Neural cell (in vitro differentiated cells): ENCODE data around the gene CYB5B. TPM values are rescaled to one million over a fixed set of nuclear protein-coding genes. Genes with fewer than 3 reads are reported as not detected.

Source experiments
- H2AFZ ChIP-seq: fragments of 200-600, 300-800 bp; sonication (generic), shearing (Covaris generic); 2 replicates; pipeline ENCODE4 v1.6.0; 2014; ENCODE audit warnings: low read depth, mild to moderate bottlenecking, antibody characterized with exemption, low read length, moderate library complexity
- H3F3A ChIP-seq: fragments of 200-600 bp; shearing (Covaris generic); 2 replicates; pipeline ENCODE4 v1.6.1; 2016; ENCODE audit warnings: mild to moderate bottlenecking, moderate library complexity, mixed read lengths, antibody characterized with exemption, low read length; ENCODE audit not compliant: insufficient read depth, poor library complexity, severe bottlenecking
- H3K27ac ChIP-seq: fragments of 200-600, 300-800 bp; sonication (generic), shearing (Covaris generic); 2 replicates; pipeline ENCODE4 v1.5.1; 2014; ENCODE audit warnings: mild to moderate bottlenecking, low read length, moderate library complexity
- H3K27me3 ChIP-seq: fragments of 300-800, 200-600 bp; sonication (generic), shearing (Covaris generic); 2 replicates; pipeline ENCODE4 v1.6.0; 2014; ENCODE audit warnings: mild to moderate bottlenecking, low read depth, low read length, moderate library complexity; ENCODE audit not compliant: insufficient read depth
- H3K36me3 ChIP-seq: fragments of 300-800, 200-600 bp; sonication (generic), shearing (Covaris generic); 2 replicates; pipeline ENCODE4 v1.5.1; 2014; ENCODE audit warnings: mild to moderate bottlenecking, antibody characterized with exemption, low read length, moderate library complexity; ENCODE audit not compliant: insufficient read depth
- H3K4me2 ChIP-seq: fragments of 300-800, 200-600 bp; sonication (generic), shearing (Covaris generic); 2 replicates; pipeline ENCODE4 v1.6.0; 2014; ENCODE audit warnings: mild to moderate bottlenecking, low read length
- H3K4me3 ChIP-seq: fragments of 300-800, 200-600 bp; sonication (generic), shearing (Covaris generic); 2 replicates; pipeline ENCODE4 v1.5.1; 2014; ENCODE audit warnings: mild to moderate bottlenecking, low read length, moderate library complexity
- H3K79me2 ChIP-seq: fragments of 200-600 bp; shearing (Covaris generic); replicated peaks from 2 replicates; pipeline ENCODE4 v1.6.0; 2014; ENCODE audit warnings: mild to moderate bottlenecking, low read length, moderate library complexity; ENCODE audit not compliant: insufficient read depth
- H3K9ac ChIP-seq: fragments of 300-800, 200-600 bp; sonication (generic), shearing (Covaris generic); 2 replicates; pipeline ENCODE4 v1.6.1; 2016; ENCODE audit warnings: mild to moderate bottlenecking, low read length, mixed read lengths
- H3K9me2 ChIP-seq: fragments of 200-600 bp; shearing (Covaris generic); 2 replicates; pipeline ENCODE4 v1.6.1; 2016; ENCODE audit warnings: mild to moderate bottlenecking, low read length, mixed read lengths; ENCODE audit not compliant: insufficient read depth
- H3K9me3 ChIP-seq: fragments of 200-600, 300-800 bp; sonication (generic), shearing (Covaris generic); 2 replicates; pipeline ENCODE4 v1.6.1; 2016; ENCODE audit warnings: mild to moderate bottlenecking, mixed run types, low read length, moderate library complexity, mixed read lengths
- H4K20me1 ChIP-seq: fragments of 200-600 bp; shearing (Covaris generic); 2 replicates; pipeline ENCODE4 v1.6.1; 2016; ENCODE audit warnings: mild to moderate bottlenecking, mixed run types; ENCODE audit not compliant: insufficient read depth
- EP300 ChIP-seq: fragments of 450-650 bp; conservative IDR thresholded peaks from 2 replicates; pipeline ENCODE4 v1.6.1; 2014; ENCODE audit warnings: antibody characterized with exemption, mild to moderate bottlenecking, moderate library complexity; ENCODE audit not compliant: poor library complexity, severe bottlenecking
- EZH2 ChIP-seq: fragments of 200-600, 300-800 bp; shearing (Covaris generic), sonication (generic); IDR thresholded peaks from 2 replicates; pipeline ENCODE4 v1.6.1; 2014; ENCODE audit warnings: antibody characterized with exemption, low read length, borderline replicate concordance, mild to moderate bottlenecking; ENCODE audit not compliant: insufficient read depth, poor library complexity, severe bottlenecking
- MXI1 ChIP-seq: fragments of 450-650 bp; conservative IDR thresholded peaks from 2 replicates; pipeline ENCODE4 v1.6.1; 2014; ENCODE audit warnings: antibody characterized with exemption, mild to moderate bottlenecking; ENCODE audit not compliant: poor library complexity, severe bottlenecking
- POLR2AphosphoS5 ChIP-seq: IDR thresholded peaks from 2 replicates; pipeline ENCODE4 v1.6.1; 2012
- RAD21 ChIP-seq: fragments of 450-650 bp; conservative IDR thresholded peaks from 2 replicates; pipeline ENCODE4 v1.6.1; 2014; ENCODE audit warnings: antibody characterized with exemption, mild to moderate bottlenecking, moderate library complexity
- REST ChIP-seq: IDR thresholded peaks from 2 replicates; pipeline ENCODE4 v1.6.1; 2012; ENCODE audit warnings: borderline replicate concordance
- SMC3 ChIP-seq: fragments of 450-650 bp; conservative IDR thresholded peaks from 2 replicates; pipeline ENCODE4 v1.6.1; 2014; ENCODE audit warnings: antibody characterized with exemption, mild to moderate bottlenecking, moderate library complexity; ENCODE audit not compliant: poor library complexity
- TAF1 ChIP-seq: IDR thresholded peaks from 2 replicates; pipeline ENCODE4 v1.6.1; 2012; ENCODE audit warnings: low read depth
- polyA plus RNA-seq: library from polyadenylated mRNA; depleted of rRNA; stranded (reverse); fragments of >200 nt; gene quantifications from 2 replicates; pipeline ENCODE4 v1.2.3, GENCODE V29; 2014
- TF ChIP-seq, protein P1 (sequence below): fragments of 450-650 bp; IDR thresholded peaks from 2 replicates; pipeline ENCODE4 v1.5.1; 2014; ENCODE audit warnings: antibody characterized with exemption, mild to moderate bottlenecking, moderate library complexity; ENCODE audit not compliant: poor library complexity, severe bottlenecking

CYB5B gene
- polyA plus RNA-seq, 1 donor from 2014 or later, result 70.4 TPM

GRCh38 chr16:69509125-69509524, 84.7 kb downstream of the CYB5B start:
- no peak overlapping the region for H3K9ac ChIP-seq
- H3K27ac ChIP-seq, result no peak overlapping the region
- no peaks in the 10 kb centered on the region for H3K9me2 ChIP-seq
- H3K79me2 ChIP-seq, result no peaks in the 10 kb centered on the region
- H3F3A ChIP-seq, result no peaks in the 10 kb centered on the region
- H3K9me3 ChIP-seq, result no peaks in the 10 kb centered on the region
- H3K4me3 ChIP-seq, result no peak overlapping the region
- H2AFZ ChIP-seq, result no peak overlapping the region
- H3K27me3 ChIP-seq, result no peaks in the 10 kb centered on the region
- no peak overlapping the region for H3K4me2 ChIP-seq
- TF ChIP-seq, protein P1, sequence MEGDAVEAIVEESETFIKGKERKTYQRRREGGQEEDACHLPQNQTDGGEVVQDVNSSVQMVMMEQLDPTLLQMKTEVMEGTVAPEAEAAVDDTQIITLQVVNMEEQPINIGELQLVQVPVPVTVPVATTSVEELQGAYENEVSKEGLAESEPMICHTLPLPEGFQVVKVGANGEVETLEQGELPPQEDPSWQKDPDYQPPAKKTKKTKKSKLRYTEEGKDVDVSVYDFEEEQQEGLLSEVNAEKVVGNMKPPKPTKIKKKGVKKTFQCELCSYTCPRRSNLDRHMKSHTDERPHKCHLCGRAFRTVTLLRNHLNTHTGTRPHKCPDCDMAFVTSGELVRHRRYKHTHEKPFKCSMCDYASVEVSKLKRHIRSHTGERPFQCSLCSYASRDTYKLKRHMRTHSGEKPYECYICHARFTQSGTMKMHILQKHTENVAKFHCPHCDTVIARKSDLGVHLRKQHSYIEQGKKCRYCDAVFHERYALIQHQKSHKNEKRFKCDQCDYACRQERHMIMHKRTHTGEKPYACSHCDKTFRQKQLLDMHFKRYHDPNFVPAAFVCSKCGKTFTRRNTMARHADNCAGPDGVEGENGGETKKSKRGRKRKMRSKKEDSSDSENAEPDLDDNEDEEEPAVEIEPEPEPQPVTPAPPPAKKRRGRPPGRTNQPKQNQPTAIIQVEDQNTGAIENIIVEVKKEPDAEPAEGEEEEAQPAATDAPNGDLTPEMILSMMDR, result no peak
- TF ChIP-seq SMC3 (no peak), POLR2AphosphoS5 (no peak), EP300 (no peak), REST (no peak), MXI1 (no peak), RAD21 (no peak), EZH2 (no peak), TAF1 (no peak)
- no peaks in the 10 kb centered on the region for H3K36me3 ChIP-seq
- no peaks in the 10 kb centered on the region for H4K20me1 ChIP-seq

DNA sequence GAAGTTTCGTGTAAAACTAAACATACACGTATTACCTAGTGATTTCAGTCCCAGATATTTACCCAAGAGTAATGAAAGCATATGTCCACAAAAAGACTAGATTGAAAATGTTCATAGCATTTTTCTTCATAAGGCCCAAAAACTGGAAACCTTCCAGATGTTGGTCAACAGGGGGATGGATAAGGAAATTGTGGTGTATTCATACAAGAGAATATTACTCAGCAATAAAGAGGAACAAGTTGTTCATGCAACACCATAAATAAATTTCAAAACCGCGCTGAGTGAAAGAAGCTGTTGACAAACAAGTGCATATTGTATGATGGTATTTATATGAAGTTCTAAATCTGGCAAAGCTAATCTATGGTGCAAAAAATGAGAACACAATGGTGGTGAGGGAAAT, 87.2 kb downstream of the CYB5B start:
- H3K4me2 ChIP-seq, result no peak overlapping the region
- no peaks in the 10 kb centered on the region for H3K36me3 ChIP-seq
- H3K9me3 ChIP-seq, result no peaks in the 10 kb centered on the region
- H3K27ac ChIP-seq, result no peak overlapping the region
- H3K9ac ChIP-seq, result no peak overlapping the region
- no peaks in the 10 kb centered on the region for H3F3A ChIP-seq
- no peaks in the 10 kb centered on the region for H3K9me2 ChIP-seq
- TF ChIP-seq MXI1 (no peak), EZH2 (no peak), POLR2AphosphoS5 (no peak), REST (no peak), RAD21 (no peak), TAF1 (no peak), EP300 (no peak), SMC3 (no peak)
- TF ChIP-seq, protein P1, result no peak
- H3K4me3 ChIP-seq, result no peak overlapping the region
- H4K20me1 ChIP-seq, result no peaks in the 10 kb centered on the region
- no peak overlapping the region for H2AFZ ChIP-seq
- H3K79me2 ChIP-seq, result no peaks in the 10 kb centered on the region
- no peaks in the 10 kb centered on the region for H3K27me3 ChIP-seq
